HG03095 (cell line): ENCODE results near the gene RAD51C.
"Not testable (repeated sequence)": the region's sequence is repeated elsewhere in the genome, so short reads cannot be mapped to it uniquely, and the experiment has no call there.

Experiments used
- ATAC-seq: cut with Tn5 transposase; IDR thresholded peaks from one replicate; pipeline ENCODE4 v1.9.1; 2021; ENCODE audit warnings: moderate library complexity; ENCODE audit not compliant: unreplicated experiment

The RAD51C gene

GRCh38 chr17:58684003-58684402 is 8.4 kb upstream of the RAD51C start:
- no peak for ATAC-seq

GRCh38 chr17:58684462-58684861 is 7.9 kb upstream of the RAD51C start:
- ATAC-seq: not testable (repeated sequence)

- ATAC-seq: no peak
Observed at GRCh38 chr17:58686980-58687379, 5.4 kb upstream of the RAD51C start.

- ATAC-seq: no peak
Observed at GRCh38 chr17:58688521-58688920, 3.9 kb upstream of the RAD51C start.

- ATAC-seq: not testable (repeated sequence)
Observed at GRCh38 chr17:58690033-58690432, 2.4 kb upstream of the RAD51C start.

- no peak for ATAC-seq
Observed at GRCh38 chr17:58691701-58692238, 632 bp upstream of the RAD51C start, which contains the start of gene TEX14. TEX14 (minus strand) TSS chr17:58692045; CDS start chr17:58652001, 40,044 bp downstream.

- no peak for ATAC-seq
Observed at GRCh38 chr17:58693208-58693607, 806 bp downstream of the RAD51C start.

- no peak for ATAC-seq
Observed at GRCh38 chr17:58693751-58694150, 1.3 kb downstream of the RAD51C start.

- ATAC-seq: no peak
Observed at GRCh38 chr17:58694302-58694701, 1.9 kb downstream of the RAD51C start.

- no peak for ATAC-seq
Observed at GRCh38 chr17:58694826-58695225, 2.4 kb downstream of the RAD51C start.

- ATAC-seq: no peak
Observed at GRCh38 chr17:58699771-58700170, 7.4 kb downstream of the RAD51C start.

GRCh38 chr17:58702045-58702476 is 9.7 kb downstream of the RAD51C start:
- peak; percentile 60 for ATAC-seq

GRCh38 chr17:58702708-58703107 is 10.3 kb downstream of the RAD51C start:
- ATAC-seq: no peak

GRCh38 chr17:58703137-58703915 is 10.9 kb downstream of the RAD51C start:
- ATAC-seq: no peak

- ATAC-seq: no peak
Observed at GRCh38 chr17:58703916-58704286, 11.5 kb downstream of the RAD51C start.

- no peak for ATAC-seq
Observed at GRCh38 chr17:58706351-58707140, 14.1 kb downstream of the RAD51C start.

GRCh38 chr17:58710948-58711552 is 18.6 kb downstream of the RAD51C start:
- ATAC-seq: no peak

GRCh38 chr17:58722274-58722673 is 29.9 kb downstream of the RAD51C start:
- no peak for ATAC-seq

- ATAC-seq: no peak
Observed at GRCh38 chr17:58722696-58723095, 30.3 kb downstream of the RAD51C start.

- no peak for ATAC-seq
Observed at GRCh38 chr17:58728798-58729197, 36.4 kb downstream of the RAD51C start.

- no peak for ATAC-seq
Observed at GRCh38 chr17:58730937-58731336, 38.5 kb downstream of the RAD51C start.
